H9 (cell line): ENCODE results near the gene OXTR. TPM values are rescaled to one million over a fixed set of nuclear protein-coding genes. Genes with fewer than 3 reads are reported as not detected.

Experiments
- DNase-seq: peaks from one replicate; pipeline ENCODE4 v3.0.0-alpha.2; 2017
- H2AFZ ChIP-seq: one replicate; pipeline ENCODE4 v1.6.1; 2013; ENCODE audit warnings: mild to moderate bottlenecking, low read length, control low read depth, moderate library complexity
- H2AK5ac ChIP-seq: 2 replicates; pipeline ENCODE4 v1.6.1; 2013; ENCODE audit warnings: low read length, control low read depth, mixed read lengths; ENCODE audit not compliant: insufficient read length
- H2BK120ac ChIP-seq: one replicate; pipeline ENCODE4 v1.6.1; 2013; ENCODE audit warnings: low read depth, mild to moderate bottlenecking, low read length, control low read depth, inconsistent platforms; ENCODE audit not compliant: poor library complexity, severe bottlenecking
- H2BK12ac ChIP-seq: 2 replicates; pipeline ENCODE4 v1.6.1; 2013; ENCODE audit warnings: low read length, control low read depth, mixed read lengths, low read depth; ENCODE audit not compliant: insufficient read length
- H2BK15ac ChIP-seq: 2 replicates; pipeline ENCODE4 v1.6.1; 2013; ENCODE audit warnings: low read depth, low read length, control low read depth
- H2BK20ac ChIP-seq: one replicate; pipeline ENCODE4 v1.6.1; 2013; ENCODE audit warnings: low read depth, mild to moderate bottlenecking, low read length, control low read depth, inconsistent platforms; ENCODE audit not compliant: poor library complexity, severe bottlenecking
- H2BK5ac ChIP-seq: 2 replicates; pipeline ENCODE4 v1.6.1; 2013; ENCODE audit warnings: low read length, control low read depth, mixed read lengths; ENCODE audit not compliant: insufficient read length
- H3K14ac ChIP-seq: 2 replicates; pipeline ENCODE4 v1.6.1; 2013; ENCODE audit warnings: low read length, control low read depth; ENCODE audit not compliant: insufficient read depth
- H3K18ac ChIP-seq: 2 replicates; pipeline ENCODE4 v1.6.1; 2013; ENCODE audit warnings: low read depth, mild to moderate bottlenecking, mixed read lengths, low read length, control low read depth; ENCODE audit not compliant: insufficient read length
- H3K23ac ChIP-seq: 2 replicates; pipeline ENCODE4 v1.6.1; 2013; ENCODE audit warnings: low read length, control low read depth, mixed read lengths, low read depth; ENCODE audit not compliant: insufficient read length
- H3K23me2 ChIP-seq: 2 replicates; pipeline ENCODE4 v1.6.1; 2013; ENCODE audit warnings: low read depth, mild to moderate bottlenecking, mixed read lengths, low read length, control low read depth; ENCODE audit not compliant: insufficient read length, poor library complexity, severe bottlenecking
- H3K27ac ChIP-seq: 2 replicates; pipeline ENCODE4 v1.5.1; 2013; ENCODE audit warnings: low read length, control low read depth, mixed read lengths, low read depth; ENCODE audit not compliant: insufficient read length
- H3K27me3 ChIP-seq: 2 replicates; pipeline ENCODE4 v1.6.1; 2013; ENCODE audit warnings: low read length, control low read depth, inconsistent platforms; ENCODE audit not compliant: insufficient read depth
- H3K4ac ChIP-seq: 2 replicates; pipeline ENCODE4 v1.6.1; 2013; ENCODE audit warnings: low read depth, mild to moderate bottlenecking, control low read depth, inconsistent platforms, low read length, moderate library complexity
- H3K4me1 ChIP-seq: 2 replicates; pipeline ENCODE4 v1.6.1; 2013; ENCODE audit warnings: low read length, control low read depth, inconsistent platforms; ENCODE audit not compliant: insufficient read depth
- H3K4me2 ChIP-seq: 2 replicates; pipeline ENCODE4 v1.6.1; 2013; ENCODE audit warnings: low read length, control low read depth, mixed read lengths; ENCODE audit not compliant: insufficient read length, insufficient read depth
- H3K56ac ChIP-seq: 2 replicates; pipeline ENCODE4 v1.6.1; 2013; ENCODE audit warnings: low read depth, mild to moderate bottlenecking, mixed read lengths, low read length, control low read depth; ENCODE audit not compliant: insufficient read length
- H3K79me1 ChIP-seq: 2 replicates; pipeline ENCODE4 v1.6.1; 2013; ENCODE audit warnings: low read depth, mild to moderate bottlenecking, moderate library complexity, low read length, control low read depth, inconsistent platforms; ENCODE audit not compliant: insufficient read depth, poor library complexity, severe bottlenecking
- H3K79me2 ChIP-seq: 2 replicates; pipeline ENCODE4 v1.6.1; 2013; ENCODE audit warnings: low read length, control low read depth, inconsistent platforms; ENCODE audit not compliant: insufficient read depth
- H3K9ac ChIP-seq: 2 replicates; pipeline ENCODE4 v1.6.1; 2013; ENCODE audit warnings: low read length, control low read depth, mixed read lengths; ENCODE audit not compliant: insufficient read length; ENCODE audit errors: extremely low read depth
- H3K9me3 ChIP-seq: one replicate; pipeline ENCODE4 v1.6.1; 2013; ENCODE audit warnings: low read depth, low read length, inconsistent platforms; ENCODE audit not compliant: control insufficient read depth
- H3T11ph ChIP-seq: one replicate; pipeline ENCODE4 v1.6.1; 2013; ENCODE audit warnings: mild to moderate bottlenecking, low read length, control low read depth, inconsistent platforms
- H4K20me1 ChIP-seq: one replicate; pipeline ENCODE4 v1.6.1; 2013; ENCODE audit not compliant: control insufficient read depth, insufficient read length, insufficient read depth
- H4K5ac ChIP-seq: 2 replicates; pipeline ENCODE4 v1.6.1; 2013; ENCODE audit warnings: low read depth, mild to moderate bottlenecking, mixed read lengths, low read length, control low read depth; ENCODE audit not compliant: insufficient read length
- H4K8ac ChIP-seq: replicated peaks from 2 replicates; pipeline ENCODE4 v1.6.1; 2013; ENCODE audit warnings: low read length, control low read depth, mixed read lengths, low read depth; ENCODE audit not compliant: insufficient read length
- H4K91ac ChIP-seq: 2 replicates; pipeline ENCODE4 v1.6.1; 2013; ENCODE audit warnings: low read depth, mild to moderate bottlenecking, moderate library complexity, mixed read lengths, low read length, control low read depth; ENCODE audit not compliant: insufficient read length
- H3K27ac Mint-ChIP-seq, 3 experiments: 2 replicates in 2 of 3; 3 replicates in 1 of 3; pipeline ENCODE4 v1.8.0; 2020 to 2021; ENCODE audit warnings: mixed read lengths in 3 of 3, mild to moderate bottlenecking in 1 of 3, moderate library complexity in 1 of 3
- H3K27me3 Mint-ChIP-seq: 2 replicates; pipeline ENCODE4 v1.8.0; 2021; ENCODE audit warnings: low read depth, mild to moderate bottlenecking, moderate library complexity, mixed read lengths
- H3K36me3 Mint-ChIP-seq, 3 experiments: 2 replicates in 2 of 3; 3 replicates in 1 of 3; pipeline ENCODE4 v1.8.0; 2020 to 2021; ENCODE audit warnings: low read depth in 3 of 3, mixed read lengths in 3 of 3; ENCODE audit not compliant: insufficient read depth in 1 of 3
- H3K4me1 Mint-ChIP-seq, 2 experiments: 2 replicates each; pipeline ENCODE4 v1.8.0; 2020; ENCODE audit warnings: mixed read lengths in 2 of 2
- H3K4me3 Mint-ChIP-seq, 2 experiments: 2 replicates in 1 of 2; 3 replicates in 1 of 2; pipeline ENCODE4 v1.8.0; 2020 to 2021; ENCODE audit warnings: mild to moderate bottlenecking in 2 of 2, mixed read lengths in 2 of 2, moderate library complexity in 1 of 2
- H3K9me3 Mint-ChIP-seq, 2 experiments: 2 replicates in 1 of 2; 3 replicates in 1 of 2; pipeline ENCODE4 v1.8.0; 2020; ENCODE audit warnings: mild to moderate bottlenecking in 2 of 2, mixed read lengths in 2 of 2, moderate library complexity in 1 of 2
- WGBS: extraction: QIAGEN DNeasy Blood & Tissue Kit; methylation state at CpG from one replicate; pipeline ENCODE4 v1.1.7; 2013; ENCODE audit warnings: missing lambda C conversion rate, low lambda C conversion rate, mixed read lengths; ENCODE audit not compliant: insufficient read length; ENCODE audit errors: extremely low coverage; 5-methylcytosine and 5-hydroxymethylcytosine counted together
- total RNA-seq: library from RNA; stranded (reverse); gene quantifications from 2 replicates; pipeline ENCODE4 v1.2.1, GENCODE V29; 2021
- TF ChIP-seq, protein P1 (sequence below): fragments of 200-600 bp; sonication (generic); conservative IDR thresholded peaks from 3 replicates; pipeline ENCODE4 v1.8.0; 2021; ENCODE audit warnings: antibody characterized with exemption, mild to moderate bottlenecking

The OXTR gene
- total RNA-seq, 1 experiment from 2014 or later = 1.7 TPM

DNA sequence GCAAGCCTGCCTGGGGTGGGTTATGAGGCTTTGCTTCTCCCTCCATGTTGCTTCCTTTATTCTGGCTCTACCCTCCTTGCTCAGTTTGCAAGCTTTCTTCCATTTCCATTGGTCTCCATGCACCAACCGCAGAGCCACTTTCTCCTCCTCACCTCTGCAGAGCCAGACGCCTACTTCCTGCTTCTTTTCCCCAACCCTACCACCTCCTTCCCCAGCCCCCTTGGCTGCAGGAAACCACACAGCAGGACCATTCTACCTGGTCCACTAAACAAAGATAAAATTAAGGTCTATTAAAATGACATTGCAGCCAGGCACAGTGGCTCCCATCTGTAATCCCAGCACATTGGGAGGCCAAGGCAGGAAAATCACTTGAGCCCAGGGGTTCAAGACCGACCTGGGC lies 45.8 kb downstream of the OXTR start:
- no peak overlapping the region for H3K14ac ChIP-seq
- no peak overlapping the region for H3K56ac ChIP-seq
- H3K23ac ChIP-seq = no peak overlapping the region
- no peak overlapping the region for H4K91ac ChIP-seq
- H3K9ac ChIP-seq = no peak overlapping the region
- TF ChIP-seq, protein P1, sequence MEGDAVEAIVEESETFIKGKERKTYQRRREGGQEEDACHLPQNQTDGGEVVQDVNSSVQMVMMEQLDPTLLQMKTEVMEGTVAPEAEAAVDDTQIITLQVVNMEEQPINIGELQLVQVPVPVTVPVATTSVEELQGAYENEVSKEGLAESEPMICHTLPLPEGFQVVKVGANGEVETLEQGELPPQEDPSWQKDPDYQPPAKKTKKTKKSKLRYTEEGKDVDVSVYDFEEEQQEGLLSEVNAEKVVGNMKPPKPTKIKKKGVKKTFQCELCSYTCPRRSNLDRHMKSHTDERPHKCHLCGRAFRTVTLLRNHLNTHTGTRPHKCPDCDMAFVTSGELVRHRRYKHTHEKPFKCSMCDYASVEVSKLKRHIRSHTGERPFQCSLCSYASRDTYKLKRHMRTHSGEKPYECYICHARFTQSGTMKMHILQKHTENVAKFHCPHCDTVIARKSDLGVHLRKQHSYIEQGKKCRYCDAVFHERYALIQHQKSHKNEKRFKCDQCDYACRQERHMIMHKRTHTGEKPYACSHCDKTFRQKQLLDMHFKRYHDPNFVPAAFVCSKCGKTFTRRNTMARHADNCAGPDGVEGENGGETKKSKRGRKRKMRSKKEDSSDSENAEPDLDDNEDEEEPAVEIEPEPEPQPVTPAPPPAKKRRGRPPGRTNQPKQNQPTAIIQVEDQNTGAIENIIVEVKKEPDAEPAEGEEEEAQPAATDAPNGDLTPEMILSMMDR = no peak
- no peak overlapping the region for H3K27ac ChIP-seq
- H4K5ac ChIP-seq = no peak overlapping the region
- no peak overlapping the region for H2BK20ac ChIP-seq
- H3K4ac ChIP-seq = no peak overlapping the region
- no peak overlapping the region for H2AFZ ChIP-seq
- no peaks in the 10 kb centered on the region; the same call in 1 of the 2 replicates for H3K4me1 ChIP-seq
- no peak overlapping the region for H4K8ac ChIP-seq
- no peak overlapping the region for H2BK15ac ChIP-seq
- no peak overlapping the region for H3K4me2 ChIP-seq
- H3K79me1 ChIP-seq = no peaks in the 10 kb centered on the region
- Mint-ChIP-seq H3K9me3 (peaks cover 3 to 4% of the 10 kb centered on the region in 2 experiments; a peak in 4 of 5 replicates), H3K4me3 (no peak overlapping the region), H3K27me3 (peaks cover 78% of the 10 kb centered on the region), H3K4me1 (peaks cover 16 to 17% of the 10 kb centered on the region in 2 experiments), H3K27ac (no peak overlapping the region), H3K36me3 (no peaks in the 10 kb centered on the region)
- H3K27me3 ChIP-seq = no peaks in the 10 kb centered on the region
- no peak overlapping the region for H3T11ph ChIP-seq
- no peaks in the 10 kb centered on the region for H3K23me2 ChIP-seq
- DNase-seq = peak; percentile 45
- H2AK5ac ChIP-seq = no peak overlapping the region
- no peaks in the 10 kb centered on the region for H4K20me1 ChIP-seq
- WGBS = no CpG with 5 or more reads among the region's 3 CpGs
- no peak overlapping the region for H2BK120ac ChIP-seq
- no peak overlapping the region for H3K18ac ChIP-seq
- no peaks in the 10 kb centered on the region for H3K9me3 ChIP-seq
- no peak overlapping the region for H2BK5ac ChIP-seq
- no peaks in the 10 kb centered on the region for H3K79me2 ChIP-seq
- no peak overlapping the region for H2BK12ac ChIP-seq
